HUDEP-2 (cell line): ENCODE measurements around the gene ANO8.
A peak's percentile ranks its signal among the peaks of the same experiment; 100 is the strongest.
"Not testable (repeated sequence)": the region's sequence is repeated elsewhere in the genome, so short reads cannot be mapped to it uniquely, and the experiment has no call there.

Experiments used
- DNase-seq, 76 experiments: peaks; one replicate each; lab custom pipeline; 2025; ENCODE audit not compliant: unreplicated experiment in 76 of 76; lab: John Stamatoyannopoulos, UW

ANO8 gene, protein sequence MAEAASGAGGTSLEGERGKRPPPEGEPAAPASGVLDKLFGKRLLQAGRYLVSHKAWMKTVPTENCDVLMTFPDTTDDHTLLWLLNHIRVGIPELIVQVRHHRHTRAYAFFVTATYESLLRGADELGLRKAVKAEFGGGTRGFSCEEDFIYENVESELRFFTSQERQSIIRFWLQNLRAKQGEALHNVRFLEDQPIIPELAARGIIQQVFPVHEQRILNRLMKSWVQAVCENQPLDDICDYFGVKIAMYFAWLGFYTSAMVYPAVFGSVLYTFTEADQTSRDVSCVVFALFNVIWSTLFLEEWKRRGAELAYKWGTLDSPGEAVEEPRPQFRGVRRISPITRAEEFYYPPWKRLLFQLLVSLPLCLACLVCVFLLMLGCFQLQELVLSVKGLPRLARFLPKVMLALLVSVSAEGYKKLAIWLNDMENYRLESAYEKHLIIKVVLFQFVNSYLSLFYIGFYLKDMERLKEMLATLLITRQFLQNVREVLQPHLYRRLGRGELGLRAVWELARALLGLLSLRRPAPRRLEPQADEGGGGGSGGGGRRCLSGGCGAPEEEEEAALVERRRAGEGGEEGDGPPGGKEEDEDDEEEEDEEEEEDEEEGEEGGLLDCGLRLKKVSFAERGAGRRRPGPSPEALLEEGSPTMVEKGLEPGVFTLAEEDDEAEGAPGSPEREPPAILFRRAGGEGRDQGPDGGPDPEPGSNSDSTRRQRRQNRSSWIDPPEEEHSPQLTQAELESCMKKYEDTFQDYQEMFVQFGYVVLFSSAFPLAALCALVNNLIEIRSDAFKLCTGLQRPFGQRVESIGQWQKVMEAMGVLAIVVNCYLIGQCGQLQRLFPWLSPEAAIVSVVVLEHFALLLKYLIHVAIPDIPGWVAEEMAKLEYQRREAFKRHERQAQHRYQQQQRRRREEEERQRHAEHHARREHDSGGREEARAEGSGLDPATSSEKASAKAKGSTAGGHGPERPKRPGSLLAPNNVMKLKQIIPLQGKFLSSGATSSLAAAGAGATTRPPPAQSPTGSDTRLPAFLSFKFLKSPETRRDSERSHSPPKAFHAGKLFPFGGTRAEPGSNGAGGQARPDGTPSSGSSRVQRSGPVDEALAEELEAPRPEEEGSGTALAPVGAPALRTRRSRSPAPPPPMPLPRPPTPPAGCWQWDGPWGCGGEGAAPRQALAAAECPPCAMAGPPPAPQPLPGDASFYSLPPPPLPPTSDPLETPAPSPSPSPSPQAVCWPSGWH

DNA sequence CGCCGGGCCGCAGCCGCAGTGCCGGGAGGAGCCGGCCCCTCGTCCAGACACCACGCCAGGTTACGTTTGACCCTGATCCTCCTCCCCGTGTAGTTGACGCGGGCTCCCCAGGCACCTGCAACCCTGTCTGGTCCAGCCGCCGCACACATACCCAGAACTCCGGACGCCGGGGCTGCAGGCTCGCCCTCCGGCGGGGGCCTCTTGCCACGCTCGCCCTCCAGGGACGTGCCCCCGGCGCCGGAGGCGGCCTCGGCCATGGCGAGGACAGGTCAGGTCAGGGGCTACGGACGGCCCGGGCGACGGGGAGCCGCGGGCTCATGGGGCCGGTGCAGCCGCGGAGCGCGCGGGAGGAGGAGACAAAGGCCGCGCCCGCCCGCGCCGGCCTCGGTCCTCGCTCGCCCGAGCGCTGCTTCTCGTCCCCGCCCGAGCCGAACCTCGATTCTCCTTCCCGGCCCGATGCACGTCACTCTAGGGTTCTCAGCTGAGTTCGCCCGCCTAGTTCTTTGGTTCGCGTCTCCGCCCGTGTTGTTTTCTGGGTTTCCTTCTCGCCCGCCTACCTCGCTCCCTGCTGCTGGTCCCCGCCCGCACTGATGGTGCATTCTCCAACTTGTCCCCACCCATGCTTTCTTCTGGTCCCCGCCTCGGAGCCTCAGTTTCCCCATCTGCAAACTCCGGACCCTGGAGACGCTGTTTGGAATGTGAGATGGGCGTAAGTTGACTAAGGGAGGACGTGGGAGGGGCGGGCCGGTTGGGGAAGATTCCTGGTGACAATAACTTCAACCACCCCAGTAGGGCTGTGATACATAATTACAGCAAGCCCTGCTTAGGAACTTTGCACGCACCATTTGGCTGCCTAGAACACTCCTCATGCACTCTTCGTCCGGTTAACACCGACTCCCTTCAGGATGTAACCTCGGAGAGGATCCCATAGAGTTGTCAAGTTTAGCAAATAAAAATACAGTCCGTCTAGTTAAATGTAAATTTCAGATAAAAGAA is at the start of gene ANO8:
TSS of gene ANO8 (minus strand) at position 442 of the 996 bp plus-strand sequence. CDS start at position 257, 185 bp downstream.
- DNase-seq: peak in 75 of 76 experiments; percentile 90 to 100 (median 99)

DNA sequence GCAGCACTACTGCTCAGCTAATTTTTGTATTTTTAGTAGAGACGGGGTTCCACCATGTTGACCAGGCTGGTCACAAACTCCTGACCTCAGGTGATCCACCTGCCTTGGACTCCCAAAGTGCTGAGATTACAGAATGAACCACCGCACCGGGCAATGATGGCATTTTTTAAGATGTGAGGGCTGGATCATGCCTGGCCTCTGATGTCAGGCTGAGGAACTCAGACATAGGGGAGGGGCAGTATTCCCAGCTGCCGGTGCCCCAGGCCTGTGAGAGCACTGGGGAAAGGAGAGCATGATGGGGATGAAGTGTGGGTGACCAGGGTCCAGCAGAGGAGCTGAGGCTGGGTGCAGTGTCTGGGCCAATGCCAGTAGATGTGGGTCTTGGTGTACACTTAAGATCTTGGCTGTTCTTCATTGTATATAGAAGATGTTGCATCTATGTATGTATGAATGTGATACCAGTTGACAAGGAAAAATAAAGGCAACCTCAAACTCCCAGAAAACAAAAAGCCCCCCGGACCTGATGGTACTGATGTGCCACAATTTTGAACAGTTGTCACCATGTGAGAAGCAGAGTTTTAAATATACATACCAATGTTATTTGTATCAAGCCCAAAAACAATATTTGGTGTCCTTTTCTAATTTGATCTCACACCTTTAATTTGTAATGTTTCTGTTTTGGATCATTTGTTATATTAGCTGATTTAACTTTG is 45.9 kb upstream of the ANO8 start:
- DNase-seq: no peak

DNA sequence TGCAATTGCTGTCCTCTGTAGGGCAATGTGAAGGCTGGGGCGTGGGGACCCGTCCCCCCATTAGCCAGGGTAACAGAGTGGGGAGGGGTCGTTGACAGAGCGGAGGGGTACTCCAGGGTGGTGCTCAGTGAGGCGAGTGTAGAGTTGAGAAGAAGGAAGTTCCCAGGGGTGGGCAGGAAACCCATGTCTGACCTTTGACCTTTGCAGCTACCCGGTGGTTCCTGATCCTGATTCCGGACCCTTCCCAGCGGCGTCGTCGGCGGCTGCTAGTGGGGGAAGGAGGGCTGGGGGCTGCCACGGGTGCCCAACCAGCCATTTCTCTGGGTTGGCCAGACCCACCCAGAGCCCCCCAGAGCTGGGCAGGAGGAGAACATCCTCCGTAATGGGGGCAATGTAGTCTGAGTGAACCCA is 44.6 kb upstream of the ANO8 start:
- DNase-seq: no peak

DNA sequence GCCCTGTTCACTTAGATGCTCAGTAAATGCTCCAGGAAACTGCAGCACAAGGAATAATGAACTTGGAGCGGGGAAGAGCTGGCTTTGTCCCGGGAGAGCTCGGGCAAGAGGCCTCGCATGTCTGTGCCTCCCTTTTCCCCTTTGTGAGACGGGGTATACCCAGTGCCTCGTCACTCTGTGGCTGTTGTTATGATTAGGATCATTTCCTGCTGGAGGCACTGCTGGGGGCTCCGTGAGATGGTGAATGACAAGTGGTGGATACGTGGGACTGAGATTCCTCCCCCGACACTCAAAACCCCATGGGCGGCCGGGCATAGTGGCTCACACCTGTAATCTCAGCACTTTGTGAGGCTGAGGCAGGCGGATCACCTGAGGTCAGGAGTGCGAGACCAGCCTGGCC is 43.6 kb upstream of the ANO8 start:
- DNase-seq: no peak

DNA sequence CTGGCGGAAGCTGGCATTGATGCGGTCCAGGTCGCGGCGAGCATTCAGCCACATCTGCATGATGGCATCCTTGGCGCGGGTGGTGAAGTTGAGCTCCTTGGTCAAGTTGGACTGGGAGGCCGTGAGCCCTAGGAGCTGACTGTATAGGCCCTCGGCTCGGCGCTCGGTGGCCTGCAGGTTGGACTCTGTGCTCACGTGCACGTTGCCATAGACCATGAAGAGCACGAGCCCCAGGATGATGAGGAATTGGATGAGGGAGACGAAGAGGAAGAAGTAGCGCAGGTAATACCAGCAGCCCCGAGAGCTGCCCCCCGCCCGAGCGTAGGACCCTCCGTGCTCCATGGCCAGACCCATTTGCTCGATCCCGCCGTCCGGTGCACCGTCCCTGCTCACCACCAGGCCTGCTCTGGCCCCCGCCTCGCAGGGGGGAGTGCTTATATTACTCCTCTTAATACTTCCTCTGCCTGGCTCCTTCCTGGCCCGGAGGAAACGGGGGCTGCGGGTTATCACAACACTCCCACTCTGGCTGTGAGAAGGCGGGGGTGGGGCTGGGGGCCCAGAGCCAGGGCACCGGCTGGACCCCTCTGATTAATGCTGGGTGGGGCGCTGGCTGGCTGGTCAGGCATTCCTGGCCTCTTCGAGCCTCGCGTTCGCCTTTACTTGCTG is 42.4 kb upstream of the ANO8 start, which contains the start of gene PLVAP:
TSS of gene PLVAP (minus strand) at position 408 of the 666 bp plus-strand sequence. CDS start at position 354, 54 bp downstream.
- DNase-seq: peak in 70 of 76 experiments; percentile 31 to 92 (median 80)

DNA sequence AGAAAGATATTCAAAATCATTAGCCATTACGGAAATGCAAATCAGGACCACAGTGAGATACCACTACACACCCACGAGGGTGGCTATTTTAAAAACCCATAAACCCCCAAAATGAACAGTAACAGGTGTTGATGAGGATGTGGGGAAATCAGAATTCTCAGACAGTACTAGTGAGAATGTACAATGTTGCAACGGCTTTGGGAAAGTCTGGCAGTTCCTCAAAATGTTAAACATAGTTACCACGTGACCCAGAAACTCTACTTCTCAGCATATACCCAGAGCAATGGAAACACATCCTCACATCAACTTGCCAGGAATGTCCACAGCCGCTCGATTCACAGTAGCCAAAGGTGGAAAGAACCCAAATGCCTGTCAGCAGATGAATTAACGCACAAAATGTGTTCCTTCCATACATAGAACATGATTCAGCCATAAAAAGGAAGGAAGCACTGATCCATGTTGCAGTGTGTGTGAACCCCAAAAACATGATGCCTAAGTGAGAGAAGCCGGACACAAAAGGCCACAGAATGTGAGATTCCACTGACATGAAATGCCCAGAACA is 35.5 kb upstream of the ANO8 start:
- DNase-seq: no peak

DNA sequence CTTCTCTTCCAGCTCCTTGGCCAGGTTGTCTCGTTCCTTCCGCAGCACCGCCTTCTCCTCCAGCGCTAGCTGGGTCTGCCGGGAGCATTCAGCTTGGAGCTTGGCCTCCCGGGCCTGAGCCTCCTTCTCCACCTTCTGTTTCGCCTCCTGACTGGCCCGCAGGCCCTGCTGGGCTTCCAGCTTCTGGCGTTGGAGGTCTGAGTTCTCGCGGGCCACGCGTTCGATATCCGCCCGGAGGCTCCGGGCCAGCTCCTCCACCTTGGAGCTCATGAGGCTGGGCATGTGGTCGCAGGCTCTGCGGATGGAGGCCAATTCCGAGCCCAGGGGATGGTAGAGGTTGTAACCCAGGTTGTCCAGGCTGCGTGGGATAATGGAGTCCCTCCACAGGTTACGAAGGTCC is 30.7 kb upstream of the ANO8 start:
- DNase-seq: no peak

DNA sequence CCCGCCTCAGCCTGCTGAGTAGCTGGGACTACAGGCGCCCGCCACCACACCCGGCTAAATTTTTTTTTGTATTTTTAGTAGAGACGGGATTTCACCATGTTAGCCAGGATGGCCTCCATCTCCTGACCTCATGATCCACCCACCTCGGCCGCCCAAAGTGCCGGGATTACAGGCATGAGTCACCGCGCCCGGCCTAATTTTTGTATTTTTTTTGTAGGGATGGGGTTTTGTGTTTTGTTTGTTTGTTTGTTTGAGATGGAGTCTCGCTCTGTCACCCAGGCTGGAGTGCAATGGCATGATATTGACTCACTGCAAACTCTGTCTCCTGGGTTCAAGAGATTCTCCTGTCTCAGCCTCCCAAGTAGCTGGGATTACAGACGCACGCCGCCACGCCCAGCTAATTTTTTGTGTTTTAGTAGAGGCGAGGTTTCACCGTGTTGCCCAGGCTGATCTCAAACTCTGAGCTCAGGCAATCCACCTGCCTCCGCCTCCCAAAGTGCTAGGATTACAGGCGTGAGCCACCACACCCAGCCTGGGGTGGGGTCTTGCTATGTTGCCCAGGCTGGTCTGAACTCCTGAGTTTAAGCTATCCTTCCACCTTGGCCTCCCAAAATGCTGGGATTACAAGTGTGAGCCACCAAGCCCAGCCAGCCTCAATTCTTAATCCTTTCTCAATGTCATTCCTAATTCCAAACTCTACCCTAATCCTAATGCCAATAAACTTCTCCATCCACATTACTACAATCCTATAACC is 29.4 kb upstream of the ANO8 start:
- DNase-seq: not testable (repeated sequence)

DNA sequence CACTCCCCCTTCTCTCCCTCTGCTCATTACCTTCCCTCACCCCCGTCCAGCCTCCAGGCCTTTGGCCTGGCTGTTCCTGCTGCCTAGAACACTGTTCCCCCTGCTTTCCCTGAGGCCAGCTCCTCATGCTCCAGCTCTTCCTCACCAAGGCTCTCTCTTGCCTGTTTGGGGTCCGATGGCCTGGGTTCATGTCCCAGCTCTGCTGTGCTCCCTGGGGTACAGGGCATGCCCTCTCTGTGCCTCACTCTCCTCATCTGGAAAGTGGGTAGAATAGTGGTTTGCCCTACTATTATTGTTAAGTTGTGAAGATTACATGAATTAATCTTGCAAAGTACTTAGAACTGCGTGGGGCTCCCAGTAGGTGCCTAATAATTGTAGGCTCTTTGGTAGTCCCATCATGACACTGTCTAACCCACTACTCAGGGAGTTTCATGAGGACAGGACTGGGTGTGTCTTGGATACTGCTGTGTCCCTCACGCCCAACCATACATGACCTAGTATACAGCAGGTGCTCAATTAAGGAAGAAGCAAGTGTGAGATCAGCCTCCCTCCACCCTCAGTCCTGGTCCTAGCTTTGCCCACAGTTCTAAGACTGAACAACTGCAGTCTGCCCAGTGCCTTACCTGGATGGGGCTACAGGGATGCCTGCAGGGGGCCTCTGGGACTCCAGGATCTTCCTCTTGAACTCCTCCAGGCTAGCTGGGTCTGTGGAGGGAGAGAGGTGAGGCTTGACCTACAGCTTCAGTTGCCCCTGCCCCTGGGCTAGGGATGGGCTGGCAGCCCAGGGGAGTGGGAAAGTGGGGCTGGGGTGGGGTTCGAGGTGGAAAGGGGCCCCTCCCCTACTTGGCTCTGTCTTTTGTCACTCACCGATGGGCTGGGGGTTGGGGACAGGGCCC is 25.5 kb upstream of the ANO8 start:
- DNase-seq: no peak

DNA sequence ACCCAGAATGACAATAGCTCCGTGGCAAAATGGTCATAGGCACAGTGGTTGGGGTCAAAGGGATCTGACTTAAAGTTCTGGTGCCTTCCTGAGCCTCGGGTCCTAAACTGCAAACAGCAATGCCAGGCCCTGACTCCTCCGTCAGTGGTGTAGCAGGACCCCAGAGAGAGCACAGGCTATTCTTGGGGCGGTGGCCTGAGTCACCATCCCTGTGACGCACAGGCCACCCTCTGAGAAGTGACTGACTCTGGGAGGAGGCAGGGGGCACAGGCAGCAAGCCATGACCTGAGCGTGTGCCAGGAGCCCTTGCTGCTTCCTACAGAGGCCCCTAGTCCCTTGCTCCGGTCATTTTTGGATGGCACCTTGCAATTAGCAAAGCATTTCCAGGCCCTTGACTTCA is 23.7 kb upstream of the ANO8 start:
- peak in 8 of 76 experiments; percentile 4 to 41 (median 18) for DNase-seq

DNA sequence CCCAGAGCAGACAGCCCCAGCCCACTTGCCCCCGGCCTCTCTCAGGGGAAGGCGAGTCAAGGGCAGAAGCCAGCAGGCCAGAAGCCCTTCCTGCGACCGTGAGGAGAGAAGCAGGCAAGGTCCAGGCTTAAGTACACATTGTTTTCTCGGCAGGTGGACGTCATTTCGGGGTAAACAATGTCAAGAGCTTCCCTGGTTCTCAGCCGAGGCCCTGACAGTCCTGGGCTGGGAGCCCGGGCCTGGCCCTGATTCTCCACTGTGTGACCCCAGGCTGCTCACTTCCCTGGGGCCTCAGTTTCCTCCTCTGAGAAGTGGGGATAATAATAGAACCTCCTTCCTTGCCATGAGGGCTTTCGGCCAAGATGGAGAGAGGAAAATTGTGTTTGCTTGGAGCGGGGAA is 23.1 kb upstream of the ANO8 start:
- no peak for DNase-seq

DNA sequence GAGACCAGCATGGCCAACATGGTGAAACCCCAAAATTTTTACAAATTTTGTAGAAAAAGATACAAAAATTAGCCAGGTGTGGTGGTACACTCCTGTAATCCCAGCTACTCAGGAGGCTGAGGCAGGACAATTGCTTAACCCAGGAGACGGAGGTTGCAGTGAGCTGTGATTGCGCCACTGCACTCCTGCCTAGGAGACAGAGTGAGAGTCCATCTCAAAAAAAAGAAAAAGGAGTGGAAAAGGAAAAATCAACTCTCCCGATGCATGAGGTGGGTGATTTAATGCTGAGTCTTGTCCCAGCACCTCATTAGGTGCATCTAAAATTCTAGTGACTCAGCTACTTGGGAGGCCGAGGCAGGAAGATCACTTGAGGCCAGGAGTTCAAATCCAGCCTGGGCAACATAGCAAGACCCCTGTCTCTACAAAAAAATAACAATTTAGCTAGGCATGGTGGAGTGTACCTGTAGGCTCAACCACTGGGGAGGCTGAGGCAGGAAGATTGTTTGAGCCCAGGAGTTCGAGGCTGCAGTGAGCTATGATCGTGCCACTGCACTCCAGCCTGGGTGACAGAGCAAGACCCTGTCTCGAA is 22.5 kb upstream of the ANO8 start:
- DNase-seq: no peak

DNA sequence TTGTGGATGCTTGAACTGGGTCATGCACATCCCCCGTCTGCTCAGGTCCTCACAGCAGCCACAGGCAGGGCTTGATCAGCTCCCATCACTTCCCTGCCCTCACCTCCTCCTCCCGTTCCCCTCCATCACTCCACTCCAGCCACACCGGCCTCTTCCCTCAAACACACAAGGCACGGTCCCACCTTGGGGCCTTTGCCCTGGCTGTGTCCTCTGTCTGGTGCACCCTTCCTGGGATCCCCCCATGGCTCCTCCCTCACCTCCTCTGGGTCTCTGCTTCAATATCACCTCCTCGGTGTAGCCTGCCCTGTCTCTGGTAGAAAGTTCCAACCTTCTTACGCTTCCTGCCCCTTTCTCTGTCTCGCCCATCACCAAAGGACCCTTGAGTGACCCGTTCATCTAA is 18.7 kb upstream of the ANO8 start:
- no peak for DNase-seq

DNA sequence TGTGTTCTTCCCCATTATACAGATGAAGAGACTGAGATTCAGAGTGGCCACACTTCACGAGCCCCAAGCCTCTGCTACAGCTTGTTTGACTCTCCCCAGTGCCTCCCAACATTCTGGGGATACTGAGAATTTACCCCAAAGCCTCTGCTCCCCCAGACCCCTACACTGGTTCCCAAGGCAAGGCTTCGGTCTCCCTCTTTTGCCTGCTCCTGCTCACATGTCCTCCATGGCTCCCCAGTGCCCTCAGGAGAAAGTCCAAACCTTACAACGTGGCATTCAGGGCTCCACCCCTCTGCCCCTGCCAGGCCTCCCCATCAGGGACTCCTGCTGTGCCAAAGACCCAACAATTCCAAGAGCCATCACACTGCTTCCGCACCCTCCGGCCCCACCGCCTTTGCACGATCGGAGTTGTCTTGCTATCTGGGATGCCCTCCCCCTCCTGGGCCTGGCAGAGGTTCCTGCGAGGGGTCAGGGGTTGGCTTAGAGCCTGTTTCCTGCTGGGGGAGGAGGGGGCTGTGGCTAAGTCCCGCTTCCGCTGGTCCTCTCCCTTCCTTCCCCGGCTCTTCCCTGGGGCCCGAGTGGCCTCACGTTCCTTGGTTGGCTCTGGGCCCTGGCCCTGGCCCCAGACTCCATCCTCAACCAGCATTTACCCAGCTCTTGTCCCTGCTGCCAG is 18.1 kb upstream of the ANO8 start:
- DNase-seq: no peak

DNA sequence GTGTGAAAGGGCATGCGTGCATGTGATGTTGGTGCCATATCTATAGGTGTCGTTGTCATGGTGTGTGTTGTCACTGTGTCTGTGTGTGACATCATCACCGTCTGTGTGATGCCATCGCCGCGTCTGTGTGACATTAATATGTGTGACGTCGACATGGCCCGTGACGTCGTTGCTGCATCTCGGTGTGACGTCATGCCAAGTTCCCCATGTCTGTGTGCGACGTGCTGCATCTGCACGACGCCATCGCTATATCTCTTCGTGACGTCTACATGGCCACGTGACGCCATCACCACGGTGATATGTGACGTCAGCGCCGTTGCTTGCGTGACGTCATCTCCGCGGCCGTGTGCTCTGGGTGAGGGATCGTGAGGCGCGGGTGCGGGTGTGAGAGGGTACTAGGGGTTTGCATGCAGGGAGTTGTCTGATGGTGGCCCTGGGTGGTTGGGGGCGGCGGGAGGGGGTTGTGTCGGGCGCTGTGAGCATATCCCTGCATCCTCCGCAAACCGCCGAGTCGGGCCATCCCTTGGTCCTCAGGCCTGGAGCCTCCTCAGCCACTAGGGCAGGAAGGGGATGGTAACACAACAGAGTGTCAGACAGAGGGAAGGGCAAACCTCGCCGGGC is 17.3 kb upstream of the ANO8 start:
- DNase-seq: no peak
